Cardiac muscle cell (in vitro differentiated cells and primary cell): ENCODE measurements around the gene GRK3. TPM values are rescaled to one million over a fixed set of nuclear protein-coding genes. Genes with fewer than 3 reads are reported as not detected.

ENCODE experiments used
- DNase-seq, 2 donors: peaks; one replicate each; pipeline versions ENCODE4 v3.0.0 to v3.0.0-alpha.2; 2010 to 2017; ENCODE audit warnings: low read depth in 1 of 2, low spot score in 1 of 2
- H3K27ac ChIP-seq: fragments of 200-600 bp; sonication (generic); 2 replicates; pipeline ENCODE4 v1.5.1; 2016
- H3K27me3 ChIP-seq: fragments of 200-600 bp; sonication (generic); 2 replicates; pipeline ENCODE4 v1.6.0; 2016; ENCODE audit warnings: control low read depth
- H3K36me3 ChIP-seq: fragments of 200-600 bp; sonication (generic); 2 replicates; pipeline ENCODE4 v1.5.1; 2016; ENCODE audit warnings: control low read depth
- H3K4me1 ChIP-seq: fragments of 200-600 bp; sonication (generic); 2 replicates; pipeline ENCODE4 v1.8.1; 2017; ENCODE audit warnings: low read depth, mild to moderate bottlenecking, mixed run types
- H3K4me3 ChIP-seq: fragments of 200-600 bp; sonication (generic); 2 replicates; pipeline ENCODE4 v1.5.1; 2016; ENCODE audit warnings: mild to moderate bottlenecking
- H3K9me3 ChIP-seq: fragments of 200-600 bp; sonication (generic); 2 replicates; pipeline ENCODE4 v1.5.1; 2017; ENCODE audit warnings: low read depth, mild to moderate bottlenecking, control low read depth
- CTCF ChIP-seq: IDR thresholded peaks from 2 replicates; pipeline ENCODE4 v1.5.1; 2012; ENCODE audit warnings: low read depth, mild to moderate bottlenecking, low read length
- polyA plus RNA-seq: library from polyadenylated mRNA; unstranded; fragments of >200 nt; fragmentation: Nextera tagmentation; extraction: Ambion mirVana; gene quantifications from 2 replicates; pipeline ENCODE4 v1.2.1, GENCODE V29; 2016
- total RNA-seq: library from RNA; depleted of rRNA; stranded (reverse); fragments of >200 nt; gene quantifications from 2 replicates; pipeline ENCODE4 v1.2.3, GENCODE V29; 2016

The GRK3 gene
- total and polyA plus RNA-seq, 2 experiments from 2014 or later = 5.7 to 10.5 TPM

DNA sequence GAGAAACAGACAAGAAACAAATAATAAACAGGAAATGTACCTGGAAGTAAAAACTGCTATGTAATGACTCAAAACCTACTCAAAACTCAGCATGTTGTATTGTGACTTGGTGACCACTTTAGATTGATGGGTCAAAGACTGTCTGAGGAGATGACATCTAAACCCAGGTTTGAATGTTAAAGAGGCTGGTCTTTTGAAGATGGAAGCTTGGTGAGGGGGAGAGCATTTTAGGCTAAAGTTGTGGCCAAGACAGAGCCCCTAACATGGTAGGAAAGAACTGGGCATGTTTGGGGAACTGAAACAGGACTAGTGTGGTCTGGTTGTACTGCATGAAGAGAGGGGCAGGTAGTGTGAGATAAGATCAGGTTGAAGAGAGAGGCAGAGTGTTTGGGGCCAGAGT lies 92.2 kb downstream of the GRK3 start:
- H3K9me3 ChIP-seq = no peaks in the 10 kb centered on the region

DNA sequence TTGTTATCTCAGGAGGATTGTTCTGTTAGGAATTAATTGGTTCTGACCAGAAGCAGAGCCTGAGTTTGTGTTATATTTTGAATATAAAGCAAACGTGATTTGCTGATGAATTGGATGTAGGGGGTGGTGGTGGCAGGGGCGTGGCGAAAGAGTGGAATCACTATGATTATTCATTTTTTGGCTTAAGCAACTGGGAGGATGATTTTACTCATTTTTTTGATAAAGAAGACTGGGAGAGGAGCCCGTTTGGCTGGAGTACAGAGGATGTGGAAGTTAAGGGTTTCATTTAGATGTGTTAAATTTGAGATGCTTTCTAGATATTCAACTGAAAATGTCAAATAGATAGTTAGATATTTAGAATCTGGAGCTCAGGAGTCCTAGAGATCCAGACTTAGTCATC lies 94.2 kb downstream of the GRK3 start:
- Histone ChIP-seq H3K4me3 (no peak overlapping the region), H3K27ac (no peak overlapping the region), H3K9me3 (no peaks in the 10 kb centered on the region), H3K4me1 (peaks cover 9% of the 10 kb centered on the region), H3K27me3 (no peaks in the 10 kb centered on the region), H3K36me3 (no peaks in the 10 kb centered on the region)
- peak in 1 of 2 donors; percentile 52 for DNase-seq
- TF ChIP-seq CTCF = no peak

More for the DNA sequence above, 92.2 kb downstream of the GRK3 start:
- no peak overlapping the region for H3K4me3 ChIP-seq
- H3K36me3 ChIP-seq = no peaks in the 10 kb centered on the region
- no peak for TF ChIP-seq CTCF
- H3K4me1 ChIP-seq = peaks cover 6% of the 10 kb centered on the region
- no peaks in the 10 kb centered on the region for H3K27me3 ChIP-seq
- H3K27ac ChIP-seq = no peak overlapping the region
- DNase-seq = no peak

- no peak for TF ChIP-seq CTCF
- Histone ChIP-seq H3K27me3 (no peaks in the 10 kb centered on the region), H3K4me1 (peaks cover 9% of the 10 kb centered on the region), H3K27ac (no peak overlapping the region), H3K4me3 (no peak overlapping the region), H3K36me3 (no peaks in the 10 kb centered on the region), H3K9me3 (no peaks in the 10 kb centered on the region)
- DNase-seq = no peak
These were observed 94.9 kb downstream of the GRK3 start for GRCh38 chr22:25659413-25659812.

GRCh38 chr22:25660336-25660735 lies 95.9 kb downstream of the GRK3 start:
- TF ChIP-seq CTCF = no peak

GRCh38 chr22:25661073-25661472 lies 96.6 kb downstream of the GRK3 start:
- H3K4me1 ChIP-seq = peaks cover 8% of the 10 kb centered on the region
- no peaks in the 10 kb centered on the region for H3K9me3 ChIP-seq
- H3K27me3 ChIP-seq = no peaks in the 10 kb centered on the region
- peak in 1 of 2 donors; percentile 88 for DNase-seq
- H3K27ac ChIP-seq = no peak overlapping the region
- H3K36me3 ChIP-seq = no peaks in the 10 kb centered on the region
- H3K4me3 ChIP-seq = no peak overlapping the region
- no peak for TF ChIP-seq CTCF

More at GRCh38 chr22:25660336-25660735, 95.9 kb downstream of the GRK3 start:
- peaks cover 7% of the 10 kb centered on the region for H3K4me1 ChIP-seq
- no peaks in the 10 kb centered on the region for H3K27me3 ChIP-seq
- DNase-seq = no peak
- no peak overlapping the region for H3K4me3 ChIP-seq
- H3K9me3 ChIP-seq = no peaks in the 10 kb centered on the region
- no peaks in the 10 kb centered on the region for H3K36me3 ChIP-seq
- H3K27ac ChIP-seq = no peak overlapping the region

DNA sequence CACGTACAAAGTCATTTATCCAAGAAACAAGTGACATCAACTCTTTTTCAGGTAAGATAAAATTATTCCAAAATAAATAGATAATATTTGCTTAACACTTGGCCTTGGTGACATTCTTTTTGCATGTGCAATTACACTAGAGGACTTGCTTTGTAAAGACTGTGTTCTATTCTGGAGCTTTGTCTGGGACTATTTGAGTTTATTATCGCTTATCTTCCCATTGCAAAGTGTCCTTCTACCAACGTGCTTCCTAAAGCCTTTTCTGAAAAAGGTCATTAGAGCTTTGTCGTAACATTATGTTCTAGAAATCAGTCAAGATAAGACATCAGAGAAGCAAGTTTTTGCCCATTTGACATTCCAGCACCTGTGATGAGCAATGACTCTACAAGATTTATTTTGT lies 99.2 kb downstream of the GRK3 start:
- DNase-seq = no peak
- Histone ChIP-seq H3K9me3 (no peaks in the 10 kb centered on the region), H3K27ac (no peak overlapping the region), H3K4me3 (no peak overlapping the region), H3K36me3 (no peaks in the 10 kb centered on the region), H3K4me1 (peaks cover 14% of the 10 kb centered on the region), H3K27me3 (no peaks in the 10 kb centered on the region)
- TF ChIP-seq CTCF = no peak
